HepG2 (cell line): ENCODE results near the gene CTXN3. TPM values are rescaled to one million over a fixed set of nuclear protein-coding genes. Genes with fewer than 3 reads are reported as not detected.

ENCODE experiments used
- ATAC-seq: fragments of 200-7000 bp; cut with Tn5 transposase; 3 replicates; pipeline ENCODE4 v1.9.1; 2020; ENCODE audit warnings: mild to moderate bottlenecking, moderate library complexity
- BruUV-seq: library from RNA; stranded (reverse); fragments of 400-500 nt; replicated peaks from 2 replicates; lab custom pipeline; 2021; lab: Mats Ljungman, UMichigan
- CTCF ChIA-PET: fragments of 300-600 bp; formaldehyde crosslinking; extraction: SDS; loops from one replicate; lab custom pipeline; 2021; ENCODE audit warnings: low total read pairs, inconsistent platforms, low intra/inter-chr PET ratio; lab: Yijun Ruan, JAX
- POLR2A ChIA-PET: fragments of 350-600 bp; sonication (Branson Sonifier 250); formaldehyde crosslinking; loops from one replicate; lab custom pipeline; 2020; ENCODE audit warnings: antibody characterized with exemption, inconsistent platforms; lab: Yijun Ruan, JAX
- DNase-seq: peaks from one replicate; pipeline ENCODE4 v3.0.0-alpha.2; 2015; ENCODE audit warnings: low spot score
- FAIRE-seq: peaks from 3 replicates; lab custom pipeline; 2011; peaks lifted over from hg19 to GRCh38; lab: Jason Lieb, UNC
- H2AFZ ChIP-seq: one replicate; pipeline ENCODE4 v1.6.1; 2011; ENCODE audit warnings: low read length, inconsistent platforms
- H3K27ac ChIP-seq: fragments of 300-600 bp; 3 replicates; pipeline ENCODE4 v1.8.0; 2011; ENCODE audit warnings: mixed run types, mild to moderate bottlenecking, mixed read lengths, low read length, inconsistent platforms; ENCODE audit not compliant: insufficient read depth; ENCODE audit errors: extremely low read length
- H3K27me3 ChIP-seq, 2 experiments: fragments of 200-600 bp in 1 of 2; 2 replicates in 1 of 2; 3 replicates in 1 of 2; pipeline versions ENCODE4 v1.6.0 to v1.8.0; 2011; ENCODE audit warnings: low read length in 2 of 2, mild to moderate bottlenecking in 2 of 2, moderate library complexity in 2 of 2, inconsistent platforms in 1 of 2; ENCODE audit not compliant: insufficient read depth in 2 of 2, control insufficient read depth in 1 of 2
- H3K36me3 ChIP-seq, 2 experiments: fragments of 200-600 bp in 1 of 2; replicated peaks in 1 of 2; 2 replicates in 1 of 2; 3 replicates in 1 of 2; pipeline versions ENCODE4 v1.5.1 to v1.8.0; 2011; ENCODE audit warnings: low read length in 2 of 2, inconsistent platforms in 1 of 2; ENCODE audit not compliant: insufficient read depth in 2 of 2, control insufficient read depth in 1 of 2
- H3K4me1 ChIP-seq: 2 replicates; pipeline ENCODE4 v1.5.1; 2012; ENCODE audit warnings: low read length, inconsistent platforms; ENCODE audit not compliant: insufficient read depth
- H3K4me2 ChIP-seq: 2 replicates; pipeline ENCODE4 v1.6.0; 2011; ENCODE audit warnings: low read depth, low read length, inconsistent platforms
- H3K4me3 ChIP-seq, 3 experiments: fragments of 200-600 bp in 1 of 3; sonication (generic), shearing (Covaris generic) in 1 of 3; replicated peaks in 1 of 3; 2 replicates each; pipeline ENCODE4 v1.5.1; 2011 to 2016; ENCODE audit warnings: low read length in 3 of 3, inconsistent platforms in 2 of 3, low read depth in 2 of 3, mild to moderate bottlenecking in 2 of 3, control low read depth in 1 of 3, mixed read lengths in 1 of 3; ENCODE audit not compliant: insufficient read depth in 1 of 3
- H3K79me2 ChIP-seq: one replicate; pipeline ENCODE4 v1.6.1; 2011; ENCODE audit warnings: low read length, inconsistent platforms; ENCODE audit not compliant: insufficient read depth
- H3K9ac ChIP-seq: 2 replicates; pipeline ENCODE4 v1.6.0; 2011; ENCODE audit warnings: mild to moderate bottlenecking, low read depth, low read length, inconsistent platforms; ENCODE audit not compliant: insufficient read depth
- H3K9me3 ChIP-seq: 2 replicates; pipeline ENCODE4 v1.5.1; 2012; ENCODE audit warnings: mild to moderate bottlenecking, low read length
- H4K20me1 ChIP-seq: 2 replicates; pipeline ENCODE4 v1.6.0; 2011; ENCODE audit warnings: inconsistent platforms, mild to moderate bottlenecking, low read length, moderate library complexity; ENCODE audit not compliant: insufficient read depth
- CCDC6 ChIP-seq: sonication (generic); formaldehyde crosslinking; IDR thresholded peaks from 2 replicates; pipeline ENCODE4 v1.8.1; 2022; ENCODE audit warnings: mild to moderate bottlenecking, missing genetic modification reagents, moderate library complexity
- CEBPG ChIP-seq: IDR thresholded peaks from 2 replicates; pipeline ENCODE4 v1.6.1; 2016
- MATR3 ChIP-seq: sonication (generic); formaldehyde crosslinking; IDR thresholded peaks from 2 replicates; pipeline ENCODE4 v1.4.0; 2020; ENCODE audit warnings: missing genetic modification reagents
- MEIS2 ChIP-seq: sonication (generic); formaldehyde crosslinking; IDR thresholded peaks from 2 replicates; pipeline ENCODE4 v1.9.0; 2021; ENCODE audit warnings: mild to moderate bottlenecking, missing genetic modification reagents
- SAP130 ChIP-seq: IDR thresholded peaks from 2 replicates; pipeline ENCODE4 v1.6.1; 2016; ENCODE audit warnings: low read depth
- THYN1 ChIP-seq: sonication (generic); formaldehyde crosslinking; IDR thresholded peaks from 2 replicates; pipeline ENCODE4 v1.8.1; 2023; ENCODE audit warnings: low read depth, mild to moderate bottlenecking, moderate library complexity, missing genetic modification reagents, borderline replicate concordance
- ZNF12 ChIP-seq: sonication (generic); formaldehyde crosslinking; IDR thresholded peaks from 2 replicates; pipeline ENCODE4 v1.5.0; 2020; ENCODE audit warnings: missing genetic modification reagents
- ZNF317 ChIP-seq: sonication (generic); formaldehyde crosslinking; IDR thresholded peaks from 2 replicates; pipeline ENCODE4 v1.5.0; 2020; ENCODE audit warnings: mild to moderate bottlenecking, missing genetic modification reagents
- ZNF788 ChIP-seq: sonication (generic); formaldehyde crosslinking; IDR thresholded peaks from 2 replicates; pipeline ENCODE4 v1.5.0; 2020; ENCODE audit warnings: mild to moderate bottlenecking, missing genetic modification reagents, borderline replicate concordance
- WGBS: methylation state at CpG from one replicate; pipeline ENCODE4 v1.1.6; 2017; ENCODE audit warnings: low lambda C conversion rate; 5-methylcytosine and 5-hydroxymethylcytosine counted together
- in situ Hi-C: cut with HindIII; loops from 2 replicates; pipeline ENCODE4 v1.10.0; 2017; ENCODE audit warnings: low pct_unique_long_range_greater_than_20kb; ENCODE audit not compliant: extremely low pct_ligation_motif_present
- intact Hi-C: fragments of 100-400 bp; cut with micrococcal nuclease; formaldehyde crosslinking; loops from one replicate; pipeline ENCODE4 v1.10.0; 2022; ENCODE audit not compliant: unreplicated experiment
- polyA plus RNA-seq, 8 experiments: library from polyadenylated mRNA; depleted of rRNA in 3 of 8; stranded (reverse) in 7 of 8; unstranded in 1 of 8; fragments of >200 nt; fragmentation: Illumina TruSeq in 4 of 8; extraction: Trizol in 4 of 8; gene quantifications; 2 replicates each; pipeline versions ENCODE4 v1.2.1 to v1.2.3, GENCODE V29; 2011 to 2016; ENCODE audit warnings: low read depth in 4 of 8, missing spikeins in 1 of 8, mixed read lengths in 1 of 8; ENCODE audit not compliant: insufficient read depth in 1 of 8
- total RNA-seq, 5 experiments: library from RNA; depleted of rRNA; stranded (reverse); fragments of >200 nt; fragmentation: Illumina TruSeq; extraction: Trizol; gene quantifications; 2 replicates each; pipeline ENCODE4 v1.2.3, GENCODE V29; 2016; ENCODE audit warnings: low read depth in 1 of 5
- TF ChIP-seq, protein P1 (sequence below): sonication (generic); formaldehyde crosslinking; IDR thresholded peaks from 2 replicates; pipeline ENCODE4 v1.4.0; 2020; ENCODE audit warnings: mild to moderate bottlenecking, missing genetic modification reagents
- TF ChIP-seq, protein P2 (sequence below): sonication (generic); formaldehyde crosslinking; IDR thresholded peaks from 2 replicates; pipeline ENCODE4 v1.4.0; 2020; ENCODE audit warnings: mild to moderate bottlenecking, missing genetic modification reagents

Gene CTXN3
- total and polyA plus RNA-seq, 2 of the 13 experiments (the other 11 are each of a cell fraction or from before 2014, with no cell fraction given): not detected

DNA sequence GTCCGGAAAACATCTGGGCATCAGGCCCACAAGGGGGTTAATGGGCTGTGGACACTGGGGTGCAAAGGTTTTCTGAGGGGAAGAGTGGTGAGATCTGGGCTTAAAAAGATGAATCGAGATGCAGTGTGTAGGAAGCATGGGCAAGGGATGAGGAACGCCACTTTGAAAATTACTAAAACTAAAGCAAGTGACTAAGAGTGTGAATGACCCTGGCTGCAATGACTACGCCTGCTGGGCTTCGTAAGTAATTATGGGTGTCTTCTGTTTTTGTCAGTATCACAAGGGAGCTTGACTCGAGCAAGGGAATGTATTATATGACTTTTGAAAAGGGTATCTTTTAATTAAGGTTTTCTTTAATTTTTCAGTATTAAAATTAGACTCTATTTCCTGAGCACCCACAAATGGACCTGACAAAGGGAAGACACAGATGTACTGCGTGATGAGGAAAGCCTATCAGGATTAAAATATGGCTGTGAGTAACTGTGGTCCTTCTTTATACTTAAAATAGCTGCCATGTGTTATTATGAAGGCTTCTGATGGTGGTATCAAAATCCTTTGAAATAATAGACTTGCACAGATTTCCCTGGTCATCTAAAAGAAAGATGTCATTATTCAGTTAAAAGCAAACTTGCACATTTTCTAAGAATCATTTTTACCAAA is 4.2 kb downstream of the CTXN3 start:
- CTCF ChIA-PET: no interaction called here
- ATAC-seq: no peak

More for the DNA sequence above, 4.2 kb downstream of the CTXN3 start:
- no peaks in the 10 kb centered on the region for H3K4me1 ChIP-seq
- H3K9me3 ChIP-seq: no peaks in the 10 kb centered on the region
- no peak for FAIRE-seq
- no TSS peak for BruUV-seq
- H3K4me2 ChIP-seq: no peak overlapping the region
- no peaks in the 10 kb centered on the region for H3K79me2 ChIP-seq
- H3K27ac ChIP-seq: no peak overlapping the region
- POLR2A ChIA-PET: no interaction called here
- no peaks in the 10 kb centered on the region for H4K20me1 ChIP-seq
- intact Hi-C loops: no loop called here
- H2AFZ ChIP-seq: no peak overlapping the region
- H3K4me3 ChIP-seq: no peak overlapping the region
- no peak for TF ChIP-seq CCDC6
- TF ChIP-seq CEBPG: no peak
- TF ChIP-seq, protein P1, sequence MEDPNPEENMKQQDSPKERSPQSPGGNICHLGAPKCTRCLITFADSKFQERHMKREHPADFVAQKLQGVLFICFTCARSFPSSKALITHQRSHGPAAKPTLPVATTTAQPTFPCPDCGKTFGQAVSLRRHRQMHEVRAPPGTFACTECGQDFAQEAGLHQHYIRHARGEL (CRISPR knock-in tag): no peak
- TF ChIP-seq, protein P2, sequence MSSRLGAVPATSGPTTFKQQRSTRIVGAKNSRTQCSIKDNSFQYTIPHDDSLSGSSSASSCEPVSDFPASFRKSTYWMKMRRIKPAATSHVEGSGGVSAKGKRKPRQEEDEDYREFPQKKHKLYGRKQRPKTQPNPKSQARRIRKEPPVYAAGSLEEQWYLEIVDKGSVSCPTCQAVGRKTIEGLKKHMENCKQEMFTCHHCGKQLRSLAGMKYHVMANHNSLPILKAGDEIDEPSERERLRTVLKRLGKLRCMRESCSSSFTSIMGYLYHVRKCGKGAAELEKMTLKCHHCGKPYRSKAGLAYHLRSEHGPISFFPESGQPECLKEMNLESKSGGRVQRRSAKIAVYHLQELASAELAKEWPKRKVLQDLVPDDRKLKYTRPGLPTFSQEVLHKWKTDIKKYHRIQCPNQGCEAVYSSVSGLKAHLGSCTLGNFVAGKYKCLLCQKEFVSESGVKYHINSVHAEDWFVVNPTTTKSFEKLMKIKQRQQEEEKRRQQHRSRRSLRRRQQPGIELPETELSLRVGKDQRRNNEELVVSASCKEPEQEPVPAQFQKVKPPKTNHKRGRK (CRISPR knock-in tag): no peak
- TF ChIP-seq MATR3 (CRISPR knock-in tag): no peak
- TF ChIP-seq ZNF12 (CRISPR knock-in tag): no peak
- TF ChIP-seq THYN1 (CRISPR knock-in tag): no peak
- TF ChIP-seq SAP130 (CRISPR knock-in tag): no peak
- no peak for TF ChIP-seq ZNF317 (CRISPR knock-in tag)
- no peak for TF ChIP-seq ZNF788 (CRISPR knock-in tag)
- no peak for TF ChIP-seq MEIS2 (CRISPR knock-in tag)
- TF ChIP-seq, all 625 proteins: peak for 0
- no peak overlapping the region for H3K9ac ChIP-seq
- 14% methylated on average over 7 of the region's 7 CpGs for WGBS
- no peak for DNase-seq
- no peaks in the 10 kb centered on the region for H3K36me3 ChIP-seq
- H3K27me3 ChIP-seq: 0 out of 5 replicates have a peak, but pooled peaks cover 0 to 3% of the 10 kb centered on the region in 2 experiments
- in situ Hi-C loops: no loop called here
